HS-5 (cell line): ENCODE measurements around the gene FRS2.

ENCODE experiments used
- DNase-seq: peaks from one replicate; pipeline ENCODE4 v3.0.0-alpha.2; 2012; ENCODE audit warnings: low read depth

The FRS2 gene

DNA sequence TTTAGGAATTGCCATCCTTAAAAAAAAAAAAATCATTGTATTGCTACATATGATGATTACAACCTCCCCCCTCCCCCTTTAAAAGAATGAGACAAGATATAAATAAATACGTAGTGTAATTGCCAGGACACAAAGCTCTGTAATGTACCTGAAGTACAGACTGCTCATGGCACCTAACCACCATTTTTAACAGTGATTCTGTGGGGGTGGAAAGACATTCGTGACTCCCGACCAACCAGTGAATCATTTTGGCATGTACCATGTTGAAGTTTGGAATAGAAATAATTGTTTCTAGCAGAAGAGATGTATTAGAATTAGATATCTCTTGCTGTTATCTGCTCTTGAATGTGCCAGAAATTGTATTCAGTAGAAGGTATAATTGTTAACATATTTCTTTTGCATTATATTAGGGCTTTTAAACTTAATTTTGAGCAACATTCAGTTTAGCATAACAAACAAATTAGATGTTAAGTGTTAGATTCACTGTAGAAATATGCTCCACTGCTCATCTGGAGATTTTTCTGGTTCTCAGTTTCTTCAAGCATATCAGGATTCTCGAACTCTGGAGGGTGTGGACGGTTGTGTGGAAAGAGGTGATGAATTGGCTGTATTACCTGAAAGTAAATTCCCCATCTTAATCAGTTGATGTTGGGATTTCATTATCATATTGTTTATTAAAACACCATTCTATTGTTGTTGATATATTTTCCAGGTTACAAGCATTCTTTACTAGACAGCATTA lies 31.1 kb downstream of the FRS2 start:
- DNase-seq = no peak

DNA sequence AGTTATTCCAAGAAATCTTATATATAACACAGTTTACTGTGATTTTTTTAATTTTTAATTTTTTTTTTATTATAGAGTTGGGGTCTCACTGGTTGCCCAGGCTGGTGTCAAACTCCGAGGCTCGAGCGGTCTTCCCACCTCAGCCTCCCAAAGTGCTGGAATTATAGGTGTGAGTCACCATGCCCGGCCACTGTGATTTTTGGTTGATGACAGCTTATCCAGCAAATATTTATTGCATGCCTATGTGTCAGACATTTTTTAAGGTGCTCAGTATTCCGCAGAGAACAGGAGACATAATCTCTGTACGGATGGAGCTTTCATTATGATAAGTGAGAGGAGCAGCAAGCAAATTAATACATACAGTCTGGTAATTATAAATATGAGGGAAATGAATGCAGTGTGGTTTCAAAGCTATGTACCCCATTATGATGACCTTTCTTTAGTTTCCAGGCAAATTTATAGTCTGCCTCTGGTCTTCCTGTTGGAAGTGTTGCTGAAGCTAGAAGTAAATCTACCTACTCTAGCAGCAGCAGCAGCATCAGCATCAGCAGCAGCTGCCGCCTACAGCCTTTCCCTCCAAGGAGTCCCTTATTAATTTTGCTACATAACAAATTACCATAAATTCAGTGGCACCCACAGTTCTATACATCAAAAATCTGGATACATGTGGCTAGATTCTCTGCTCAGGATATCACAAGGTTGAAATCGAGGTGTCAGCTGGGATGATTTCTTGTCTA lies 32.3 kb downstream of the FRS2 start:
- DNase-seq = peak; percentile 73

DNA sequence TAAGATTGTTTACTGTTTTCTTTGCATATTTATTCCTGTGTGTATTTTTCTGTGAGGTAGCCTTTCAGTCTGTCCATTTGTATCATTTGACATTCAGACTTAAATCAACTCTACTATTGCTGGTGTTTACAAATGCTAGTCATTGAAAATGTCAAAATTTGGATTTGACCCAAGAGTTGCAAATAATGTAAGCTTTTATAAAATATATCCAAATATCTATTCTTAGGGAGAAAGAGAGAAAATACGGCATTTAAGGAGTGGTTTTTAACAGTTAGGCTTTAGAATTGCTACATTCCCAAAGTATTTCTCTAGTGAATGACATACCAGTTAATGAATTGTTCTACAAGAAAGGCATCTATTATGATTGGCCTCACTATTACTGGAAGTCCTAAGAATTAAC lies 37.9 kb downstream of the FRS2 start:
- DNase-seq = no peak

DNA sequence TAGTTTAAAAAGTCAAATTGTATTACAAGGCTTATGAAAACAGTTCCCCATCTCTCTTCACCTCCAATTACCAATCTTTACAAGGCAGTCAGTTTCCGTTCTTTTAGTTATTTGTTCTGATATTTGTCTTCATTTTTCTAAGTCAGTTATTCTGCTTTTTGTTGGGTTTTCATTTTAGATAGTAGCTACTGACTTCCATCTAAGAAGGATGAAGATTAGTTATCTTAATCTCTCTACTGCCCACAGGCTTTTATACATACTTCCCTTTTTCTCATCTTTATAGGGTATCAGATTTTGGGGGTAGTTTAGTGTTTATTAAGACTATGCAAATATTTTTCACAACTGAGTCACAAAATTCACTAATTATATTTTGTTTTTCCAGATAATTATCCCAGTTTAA lies 38.4 kb downstream of the FRS2 start:
- no peak for DNase-seq

DNA sequence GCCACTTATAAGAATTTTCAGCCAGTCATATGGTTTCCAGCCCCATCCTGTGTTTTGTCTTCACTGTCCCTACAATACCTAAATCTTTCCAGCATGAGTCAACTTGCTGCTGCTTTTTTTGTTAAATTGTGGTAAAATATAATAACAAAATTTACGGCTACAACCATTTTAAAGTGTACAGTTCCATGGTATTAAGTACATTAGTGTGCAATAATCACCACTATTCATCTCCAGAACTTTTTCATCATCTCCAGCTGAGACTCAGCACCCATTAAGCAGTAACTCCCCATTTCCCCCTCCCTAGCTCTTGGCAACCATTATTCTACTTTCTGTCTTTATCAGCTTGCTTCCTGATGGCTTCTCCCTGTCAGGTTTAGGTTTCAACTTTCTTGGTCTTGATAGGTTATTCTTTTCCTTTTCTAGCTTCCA lies 39.1 kb downstream of the FRS2 start:
- DNase-seq = no peak

DNA sequence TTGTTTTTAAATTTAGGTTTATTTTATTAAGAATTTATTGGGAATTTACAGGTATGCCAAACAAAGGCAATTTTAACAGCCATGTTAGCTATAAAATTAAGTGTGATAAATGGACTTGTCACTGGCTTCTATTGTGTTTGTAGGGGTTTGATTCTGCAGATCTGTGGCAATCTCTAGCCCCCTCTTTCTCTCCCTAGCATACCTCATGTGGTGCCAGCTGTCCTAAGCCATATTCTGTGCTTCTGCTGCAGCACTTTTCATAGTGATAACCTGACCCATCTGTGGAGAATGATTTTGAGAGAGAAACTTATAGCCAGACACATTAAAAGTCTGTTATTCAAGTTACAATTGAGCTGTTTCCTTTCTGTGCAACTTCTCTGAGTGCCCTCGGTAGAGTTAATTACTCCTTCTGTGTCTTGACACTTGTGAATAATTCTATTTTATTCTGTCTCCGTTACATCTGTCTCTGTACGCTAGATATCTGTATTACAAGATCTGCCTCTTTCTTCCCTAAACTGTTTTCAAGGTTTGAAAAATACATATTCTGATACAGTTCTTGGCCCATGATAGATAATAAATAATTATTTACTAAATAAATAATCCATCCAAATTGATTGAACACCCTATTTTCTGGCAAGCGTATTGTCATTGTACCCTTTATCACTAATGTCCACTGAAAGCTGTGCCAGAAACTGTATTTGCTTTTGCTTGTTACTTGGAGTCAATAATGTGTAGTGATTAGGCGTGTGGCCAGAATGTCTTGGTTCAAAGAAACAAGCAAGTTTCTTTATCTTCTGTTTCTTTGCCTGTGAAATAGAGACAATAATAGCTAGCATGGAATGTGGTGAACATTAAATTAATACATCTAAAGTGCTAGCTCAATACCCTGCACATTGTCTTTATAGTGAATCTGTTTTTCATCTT lies 40.0 kb downstream of the FRS2 start:
- no peak for DNase-seq

DNA sequence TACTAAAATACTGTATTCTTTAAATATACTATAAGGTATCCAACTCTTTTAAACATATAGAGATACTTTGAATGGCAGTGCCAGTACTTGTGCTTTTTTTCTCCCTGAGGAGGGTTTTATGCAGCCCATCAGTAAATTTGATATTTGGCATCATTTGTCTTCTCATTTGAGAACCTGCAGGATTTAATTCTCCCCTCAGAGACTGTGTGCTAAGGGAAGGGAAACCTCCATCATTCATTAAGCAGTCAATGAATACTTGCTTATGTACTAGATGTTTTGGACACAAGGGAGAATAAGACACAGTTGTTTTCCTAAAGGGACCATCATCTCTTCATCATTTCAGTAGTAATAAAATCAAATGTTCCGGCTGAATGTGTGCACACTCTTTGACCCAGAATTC lies 40.8 kb downstream of the FRS2 start:
- DNase-seq = no peak

DNA sequence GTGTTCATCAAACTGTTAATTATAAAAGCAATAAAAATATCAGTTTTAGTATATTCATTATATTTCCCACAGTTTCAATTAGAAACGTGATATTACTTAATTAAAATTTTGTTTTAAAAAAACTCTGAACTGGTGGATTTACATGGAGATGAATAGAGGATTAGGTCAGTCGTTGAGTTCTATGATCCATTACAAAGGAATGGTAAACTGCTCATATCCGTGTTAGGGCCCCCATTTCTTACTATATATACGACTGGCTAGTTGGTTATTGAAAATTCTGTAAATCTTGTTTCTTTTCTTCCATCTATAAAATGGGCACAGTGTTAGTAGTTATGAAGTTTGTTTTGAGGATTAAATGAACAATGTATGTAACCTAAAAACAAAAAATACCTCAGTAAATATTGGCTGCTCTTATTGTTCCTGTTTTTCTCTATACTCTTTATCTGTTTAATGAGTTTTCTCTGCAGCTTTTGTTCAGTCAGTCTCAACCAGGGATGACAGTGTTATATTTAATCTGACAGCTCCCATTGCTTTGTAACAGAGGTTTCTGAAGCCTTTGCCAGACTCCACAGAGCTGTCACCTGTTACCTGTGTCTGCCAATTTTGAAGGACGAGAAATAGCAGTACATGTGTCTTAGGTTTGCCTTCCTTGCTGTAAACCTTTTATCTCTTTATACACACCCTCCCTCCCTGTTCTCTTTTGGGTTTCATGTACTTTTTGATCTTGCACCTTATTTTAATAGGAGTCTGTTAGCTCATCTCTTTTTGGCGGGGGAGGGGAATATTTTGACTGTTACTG lies 41.5 kb downstream of the FRS2 start:
- DNase-seq = no peak

DNA sequence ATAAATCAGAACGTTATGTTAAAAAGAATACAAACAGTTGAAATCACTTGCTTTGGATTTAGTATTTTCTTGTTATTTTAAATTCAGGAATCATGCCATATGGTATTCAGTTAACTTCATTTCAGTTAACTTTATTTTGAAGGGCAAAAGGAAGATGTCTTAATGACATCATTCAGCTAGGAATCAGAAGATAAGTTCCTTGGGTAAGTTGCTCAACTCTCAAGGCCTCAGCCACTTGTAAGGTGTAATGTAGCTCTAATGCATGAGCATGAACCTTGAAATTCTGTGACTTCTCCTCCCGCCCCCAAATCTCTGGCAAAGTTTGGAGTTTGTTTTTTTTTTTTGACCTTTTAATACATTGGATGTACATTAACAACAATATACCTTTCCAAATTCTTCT lies 42.6 kb downstream of the FRS2 start:
- DNase-seq = no peak

DNA sequence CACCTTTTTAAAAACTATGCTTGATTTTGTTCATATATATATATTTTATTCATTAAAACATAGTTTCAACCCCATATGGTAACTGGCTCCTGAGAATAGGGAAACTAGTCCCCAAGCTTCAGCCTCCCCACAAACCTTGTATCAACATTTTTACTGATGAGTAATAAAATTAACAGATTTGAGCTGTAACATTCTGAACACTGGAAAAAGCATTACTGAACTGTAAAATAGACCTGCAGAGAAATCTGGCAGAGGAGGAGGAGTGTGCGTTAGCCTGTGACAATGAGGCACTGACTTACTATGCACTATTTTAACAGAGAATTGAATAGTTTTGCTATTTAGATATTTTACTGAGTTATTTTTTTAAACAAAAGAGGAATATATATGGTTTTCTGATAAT lies 43.1 kb downstream of the FRS2 start:
- DNase-seq = no peak

DNA sequence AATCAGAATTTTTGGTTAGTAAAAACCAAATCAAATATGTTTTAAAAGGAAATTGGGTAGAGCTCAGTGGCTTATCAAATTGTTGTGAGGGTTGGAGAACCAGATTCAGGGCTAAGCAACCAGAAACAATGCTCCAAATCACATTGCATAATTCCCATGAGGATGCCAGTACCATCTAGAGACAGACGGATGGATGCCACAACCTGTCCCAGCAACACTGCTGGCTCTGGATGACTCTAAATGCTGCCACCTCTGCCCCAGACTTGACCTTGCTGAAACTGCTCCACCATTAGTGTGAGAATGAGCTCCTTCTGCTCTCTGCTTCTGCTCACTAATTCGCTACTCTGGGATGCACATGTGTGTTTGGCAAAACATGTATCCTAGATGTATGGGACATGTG lies 43.9 kb downstream of the FRS2 start:
- DNase-seq = no peak

DNA sequence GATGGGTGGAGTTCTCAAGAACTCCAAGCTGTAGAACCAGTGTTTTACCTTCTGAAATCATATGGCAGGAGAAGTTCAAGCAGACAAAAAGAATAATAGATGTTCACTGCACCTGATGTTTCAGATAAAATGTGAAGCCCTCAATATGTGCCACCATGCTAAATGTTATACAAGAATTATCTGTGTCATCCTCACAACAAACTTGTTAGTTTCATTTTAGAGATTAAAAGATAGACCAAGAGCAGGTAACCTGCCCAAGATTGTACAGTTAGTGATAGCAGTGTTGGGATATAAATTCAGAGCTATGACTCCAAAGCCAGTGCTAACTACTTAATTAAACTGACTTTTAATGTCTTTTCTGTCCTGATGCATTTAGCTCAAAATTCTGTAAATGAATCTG lies 44.7 kb downstream of the FRS2 start:
- DNase-seq = no peak

DNA sequence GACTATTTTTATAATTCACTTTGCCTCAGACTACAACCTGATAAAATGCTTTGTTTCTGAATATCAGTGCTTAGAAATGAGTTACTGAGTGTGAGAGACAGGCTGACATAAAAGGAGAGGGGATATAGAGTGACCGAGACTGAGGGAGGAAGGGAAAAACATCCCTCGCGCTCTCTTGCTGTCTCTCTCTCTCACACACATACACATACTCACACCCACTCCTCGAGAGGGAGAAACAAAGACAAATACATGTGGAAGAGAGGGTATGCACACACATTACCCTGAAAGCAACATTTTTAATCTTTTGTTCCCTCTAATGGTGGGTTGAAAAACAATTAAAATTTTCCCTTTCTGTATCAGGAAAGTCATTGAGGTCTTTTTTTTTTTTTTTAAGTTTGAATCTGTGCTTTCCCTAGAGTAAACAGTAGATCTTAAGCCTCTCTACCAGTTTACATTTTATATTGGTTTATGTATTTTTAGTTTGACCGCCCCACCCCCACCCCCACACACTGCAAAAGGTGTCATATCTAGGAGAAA lies 45.3 kb downstream of the FRS2 start:
- DNase-seq = no peak

DNA sequence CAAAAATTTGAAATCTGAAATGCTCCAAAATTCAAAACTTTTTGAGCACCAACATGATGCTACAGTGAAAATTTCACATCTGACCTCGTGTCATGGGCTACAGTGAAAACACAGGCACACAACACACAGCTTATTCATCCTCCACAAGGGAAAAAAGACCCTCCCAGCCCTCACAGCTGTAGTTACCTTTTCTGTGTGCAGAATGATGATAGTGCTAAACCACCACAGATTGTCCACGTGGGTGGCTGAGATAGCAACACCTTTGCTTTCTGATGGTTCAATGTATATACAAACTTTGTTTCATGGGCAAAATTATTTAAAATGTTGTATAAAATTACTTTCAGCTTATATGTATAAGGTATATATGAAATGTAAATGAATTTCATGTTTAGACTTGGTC lies 46.8 kb downstream of the FRS2 start:
- no peak for DNase-seq

DNA sequence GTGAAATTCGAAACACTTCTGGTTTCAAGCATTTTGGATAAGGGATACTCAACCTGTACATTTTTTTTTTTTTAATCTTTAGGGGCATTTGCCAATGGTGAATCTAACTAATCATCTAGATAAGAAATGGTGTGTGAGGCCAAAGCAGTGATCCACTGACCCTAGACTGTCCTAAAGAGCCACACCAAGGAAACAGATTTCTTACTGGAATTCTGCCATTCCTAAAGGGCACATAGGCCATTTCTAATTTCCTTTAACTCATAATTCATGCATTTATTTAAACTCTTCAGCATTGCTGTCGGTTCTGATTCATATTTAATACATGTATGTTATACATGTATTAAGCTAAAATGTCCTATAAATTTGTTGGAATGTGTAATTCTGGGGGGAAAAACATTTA lies 47.2 kb downstream of the FRS2 start:
- no peak for DNase-seq

DNA sequence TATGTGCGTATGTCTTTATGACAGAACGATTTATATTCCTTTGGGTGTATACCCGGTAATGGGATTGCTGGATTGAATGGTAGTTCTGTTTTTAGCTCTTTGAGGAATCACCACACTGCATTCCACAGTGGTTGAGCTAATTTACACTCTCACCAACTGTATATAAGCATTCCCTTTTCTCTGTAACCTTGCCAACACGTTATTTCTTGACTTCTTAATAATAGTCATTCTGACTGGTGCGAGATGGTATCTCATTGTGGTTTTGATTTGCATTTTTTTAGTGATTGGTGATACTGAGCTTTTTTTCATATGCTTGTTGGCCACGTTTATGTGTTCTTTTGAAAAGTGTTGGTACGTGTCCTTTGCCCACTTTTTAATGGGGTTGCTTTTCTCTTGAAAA lies 49.7 kb downstream of the FRS2 start:
- DNase-seq = no peak

DNA sequence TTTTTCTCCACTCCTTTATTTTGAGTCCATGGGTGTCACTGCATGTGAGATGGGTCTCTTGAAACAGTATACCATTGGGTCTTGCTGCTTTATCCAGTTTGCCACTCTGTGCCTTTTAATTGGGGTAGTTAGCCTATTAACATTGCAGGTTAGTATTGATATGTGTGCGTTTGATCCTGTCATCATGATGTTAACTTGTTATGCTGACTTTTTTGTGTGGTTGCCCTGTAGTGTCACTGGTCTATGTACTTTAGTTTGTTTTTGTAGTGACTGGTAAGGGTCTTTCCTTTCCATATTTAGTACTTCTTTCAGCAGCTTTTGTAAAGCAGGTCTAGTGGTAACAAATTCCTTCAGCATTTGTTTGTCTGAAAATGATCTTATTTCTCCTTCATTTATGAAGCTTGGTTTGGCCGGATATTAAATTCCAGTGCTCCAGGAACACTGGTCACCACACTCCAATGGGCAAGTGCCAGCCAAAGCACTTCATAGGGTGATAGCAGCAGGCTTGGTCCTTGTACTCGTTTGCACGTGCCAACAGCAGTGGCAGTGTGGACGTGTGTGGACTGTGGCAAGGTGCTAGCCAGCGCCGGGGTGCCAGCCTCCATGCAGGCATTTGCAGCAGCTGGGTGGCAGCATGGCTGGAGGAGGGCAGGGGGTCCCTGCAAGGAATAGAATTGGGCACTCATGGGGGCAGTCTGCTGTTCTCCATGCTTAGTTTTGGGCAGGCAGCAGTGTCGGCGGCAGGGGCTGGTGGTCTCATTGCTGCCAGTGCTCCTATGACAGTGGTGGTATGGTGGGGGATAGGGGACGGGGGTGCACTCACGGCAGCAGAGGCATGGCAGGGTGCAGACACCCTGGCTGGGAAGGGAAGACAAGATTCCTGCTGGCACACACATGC lies 53.5 kb downstream of the FRS2 start:
- no peak for DNase-seq

DNA sequence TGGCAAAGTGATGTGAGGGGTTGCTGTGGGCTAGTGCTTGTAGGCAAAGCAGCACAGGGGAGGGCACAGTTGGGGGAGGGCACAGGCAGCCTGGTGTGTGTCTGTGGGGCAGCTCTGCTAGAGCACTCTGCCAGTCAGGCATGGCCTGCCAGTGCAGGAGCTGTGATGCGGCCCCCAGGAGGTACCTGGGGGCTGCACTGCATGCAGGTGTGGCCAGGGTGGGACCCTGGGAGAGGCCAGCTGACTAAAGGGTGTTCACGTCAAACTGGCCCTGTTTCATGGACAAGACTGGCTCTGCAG lies 54.1 kb downstream of the FRS2 start:
- DNase-seq = no peak

DNA sequence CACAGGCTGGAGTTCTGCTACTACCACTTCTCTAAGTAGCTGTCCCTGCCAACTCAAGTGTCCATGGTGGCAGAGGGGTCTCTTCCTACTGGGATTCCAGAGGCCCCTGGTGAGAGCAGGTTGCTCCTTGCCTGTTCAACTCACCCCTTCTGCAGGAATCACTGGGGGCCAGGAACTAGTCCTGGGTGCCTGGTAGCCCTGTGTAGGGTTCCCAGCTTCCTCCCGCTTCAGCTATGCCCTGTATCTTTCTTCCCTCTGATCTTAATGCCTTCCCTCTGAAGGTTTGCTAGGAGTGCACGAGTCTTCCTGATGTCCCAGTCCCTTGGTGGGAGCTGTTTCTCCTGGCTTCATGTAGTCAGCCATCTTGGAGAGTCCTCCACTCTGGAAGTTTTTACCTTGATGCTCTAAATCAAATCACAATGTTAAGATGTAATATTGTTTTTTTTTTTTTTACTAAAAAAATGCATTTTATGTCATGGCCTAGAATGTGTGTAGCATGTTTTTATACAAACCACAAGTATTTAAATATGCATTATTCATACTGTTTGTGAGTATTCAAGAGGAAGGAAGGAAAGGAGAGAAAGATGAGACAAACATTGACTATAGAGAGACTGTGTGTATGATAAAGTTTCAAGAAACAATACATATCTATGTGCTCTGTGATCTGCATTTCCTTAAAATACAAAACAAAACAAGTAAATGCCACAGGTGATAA lies 54.7 kb downstream of the FRS2 start:
- DNase-seq = no peak
